GM19452 (cell line): ENCODE data around the gene ZEB1.
"Not testable (repeated sequence)": the region's sequence is repeated elsewhere in the genome, so short reads cannot be mapped to it uniquely, and the experiment has no call there.

Experiments
- ATAC-seq: cut with Tn5 transposase; IDR thresholded peaks from one replicate; pipeline ENCODE4 v1.9.1; 2021; ENCODE audit not compliant: unreplicated experiment

ZEB1 gene

GRCh38 chr10:31318382-31318853, 598 bp upstream of the ZEB1 start:
- peak; percentile 67 for ATAC-seq

- ATAC-seq: peak; percentile 27
These were observed 860 bp downstream of the ZEB1 start for GRCh38 chr10:31319602-31320549.

- ATAC-seq: peak; percentile 25
These were observed 1.7 kb downstream of the ZEB1 start for GRCh38 chr10:31320550-31321211.

GRCh38 chr10:31321396-31321941, 2.5 kb downstream of the ZEB1 start:
- ATAC-seq: no peak

- no peak for ATAC-seq
These were observed 3.6 kb downstream of the ZEB1 start for GRCh38 chr10:31322647-31323046.

GRCh38 chr10:31340343-31340742, 21.3 kb downstream of the ZEB1 start:
- no peak for ATAC-seq

- no peak for ATAC-seq
These were observed 22.5 kb downstream of the ZEB1 start for GRCh38 chr10:31341552-31341951.

GRCh38 chr10:31343009-31343408, 24.0 kb downstream of the ZEB1 start:
- no peak for ATAC-seq

GRCh38 chr10:31343551-31343950, 24.5 kb downstream of the ZEB1 start:
- no peak for ATAC-seq

- ATAC-seq: no peak
These were observed 26.9 kb downstream of the ZEB1 start for GRCh38 chr10:31345886-31346285.

GRCh38 chr10:31346953-31347352, 27.9 kb downstream of the ZEB1 start:
- no peak for ATAC-seq

GRCh38 chr10:31347705-31348104, 28.7 kb downstream of the ZEB1 start:
- no peak for ATAC-seq

GRCh38 chr10:31350891-31351290, 31.9 kb downstream of the ZEB1 start:
- no peak for ATAC-seq

- no peak for ATAC-seq
These were observed 33.6 kb downstream of the ZEB1 start for GRCh38 chr10:31352436-31353226.

GRCh38 chr10:31353574-31353973, 34.6 kb downstream of the ZEB1 start:
- peak; percentile 91 for ATAC-seq

GRCh38 chr10:31358688-31359330, 39.8 kb downstream of the ZEB1 start:
- no peak for ATAC-seq

- ATAC-seq: no peak
These were observed 41.0 kb downstream of the ZEB1 start for GRCh38 chr10:31359979-31360378.

GRCh38 chr10:31361475-31361874, 42.5 kb downstream of the ZEB1 start:
- ATAC-seq: not testable (repeated sequence)

- no peak for ATAC-seq
These were observed 43.1 kb downstream of the ZEB1 start for GRCh38 chr10:31362023-31362641.

- not testable (repeated sequence) for ATAC-seq
These were observed 44.7 kb downstream of the ZEB1 start for GRCh38 chr10:31363696-31364095.
